Activated T-helper 2 cell treated with anti-CD3 and anti-CD28 coated beads, Interferon-gamma antibody, Interleukin-2, Interleukin-4, amounts not matched to agents 10 μg/mL and 5 μg/mL and 100 μg/mL, durations not matched to agents 14 hours and 24 hours and 36 hours (primary cell): ENCODE data around the gene ABI3BP. TPM values are rescaled to one million over a fixed set of nuclear protein-coding genes. Genes with fewer than 3 reads are reported as not detected.

ENCODE experiments used
- DNase-seq: peaks from one replicate; pipeline ENCODE4 v3.0.0; 2021; ENCODE audit warnings: low spot score
- H3K27ac Mint-ChIP-seq: one replicate; pipeline ENCODE4 v1.8.0; 2021; ENCODE audit warnings: mixed read lengths
- H3K27me3 Mint-ChIP-seq: one replicate; pipeline ENCODE4 v1.8.0; 2021; ENCODE audit warnings: low read depth, mixed read lengths
- H3K36me3 Mint-ChIP-seq: one replicate; pipeline ENCODE4 v1.8.0; 2021; ENCODE audit warnings: low read depth, mixed read lengths
- H3K4me1 Mint-ChIP-seq: one replicate; pipeline ENCODE4 v1.8.0; 2021; ENCODE audit warnings: low read depth, mixed read lengths
- H3K4me3 Mint-ChIP-seq: one replicate; pipeline ENCODE4 v1.8.0; 2021; ENCODE audit warnings: low read depth, mild to moderate bottlenecking, moderate library complexity, mixed read lengths
- H3K9me3 Mint-ChIP-seq: one replicate; pipeline ENCODE4 v1.8.0; 2021; ENCODE audit warnings: mixed read lengths
- intact Hi-C: fragments of 100-400 bp; cut with micrococcal nuclease; formaldehyde crosslinking; loops from one replicate; pipeline ENCODE4 v1.15.1; 2023
- total RNA-seq: library from RNA; stranded (reverse); gene quantifications from 2 replicates; pipeline ENCODE4 v1.2.3, GENCODE V29; 2022

The ABI3BP gene
- total RNA-seq, 1 donor from 2014 or later = not detected

- H3K4me1 Mint-ChIP-seq = no peaks in the 10 kb centered on the region
- H3K36me3 Mint-ChIP-seq = no peaks in the 10 kb centered on the region
- peaks cover 5% of the 10 kb centered on the region for H3K27me3 Mint-ChIP-seq
- DNase-seq = no peak
- H3K4me3 Mint-ChIP-seq = no peak overlapping the region
- intact Hi-C loops = no loop called here
- no peak overlapping the region for H3K27ac Mint-ChIP-seq
- no peaks in the 10 kb centered on the region for H3K9me3 Mint-ChIP-seq
Measured at GRCh38 chr3:100864471-100865250, 128.6 kb downstream of the ABI3BP start.

DNA sequence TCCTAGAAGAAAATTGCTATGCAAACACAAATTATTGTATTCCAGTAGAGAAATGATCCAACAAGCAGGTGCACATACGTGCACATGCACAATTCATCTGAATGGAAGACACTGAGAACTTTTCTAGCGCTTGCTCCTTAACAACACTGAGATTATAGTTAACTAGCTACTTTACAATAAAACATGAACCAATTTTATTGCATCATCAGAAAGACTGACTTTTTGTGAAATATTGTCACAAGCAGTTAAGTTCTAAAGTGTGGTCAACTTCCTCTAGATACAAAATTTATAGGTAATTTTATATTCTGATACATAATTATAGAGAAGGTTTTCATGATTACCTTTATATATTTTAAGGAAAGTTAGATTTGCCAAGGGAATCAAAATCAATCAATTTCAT, 135.4 kb downstream of the ABI3BP start:
- H3K27ac Mint-ChIP-seq = no peak overlapping the region
- H3K27me3 Mint-ChIP-seq = peaks cover 8% of the 10 kb centered on the region
- intact Hi-C loops = no loop called here

GRCh38 chr3:100856821-100857220, 136.4 kb downstream of the ABI3BP start:
- Mint-ChIP-seq H3K9me3 (no peaks in the 10 kb centered on the region), H3K4me3 (no peak overlapping the region), H3K27ac (no peak overlapping the region), H3K27me3 (peaks cover 8% of the 10 kb centered on the region), H3K36me3 (no peaks in the 10 kb centered on the region), H3K4me1 (peaks cover 3% of the 10 kb centered on the region)
- intact Hi-C loops = no loop called here
- no peak for DNase-seq

More for the DNA sequence above, 135.4 kb downstream of the ABI3BP start:
- H3K36me3 Mint-ChIP-seq = no peaks in the 10 kb centered on the region
- H3K9me3 Mint-ChIP-seq = no peaks in the 10 kb centered on the region
- H3K4me3 Mint-ChIP-seq = no peak overlapping the region
- H3K4me1 Mint-ChIP-seq = peaks cover under 1% of the 10 kb centered on the region
- DNase-seq = no peak

DNA sequence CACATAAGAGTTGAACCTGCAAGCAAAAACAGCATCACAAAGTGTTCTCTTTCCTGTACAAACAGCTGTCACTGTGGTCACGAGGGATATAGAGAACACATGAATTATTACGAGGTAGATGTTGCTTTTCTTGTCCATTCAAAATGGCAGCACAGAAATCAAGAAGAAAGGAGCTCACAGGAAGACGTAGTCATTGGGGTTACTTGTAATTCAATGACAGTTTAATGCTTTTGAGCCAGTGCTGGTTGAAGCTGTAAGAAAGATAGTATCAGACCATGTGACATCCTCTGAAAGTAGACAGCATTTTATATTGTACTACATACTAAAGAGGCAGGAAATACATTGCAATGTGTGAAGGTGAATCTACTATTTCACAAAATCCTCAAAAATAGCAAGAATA, 140.4 kb downstream of the ABI3BP start:
- Mint-ChIP-seq H3K27me3 (peaks cover 5% of the 10 kb centered on the region), H3K4me3 (no peak overlapping the region), H3K9me3 (no peaks in the 10 kb centered on the region), H3K4me1 (peaks cover 3% of the 10 kb centered on the region), H3K27ac (no peak overlapping the region), H3K36me3 (no peaks in the 10 kb centered on the region)
- intact Hi-C loops = no loop called here
- DNase-seq = no peak

DNA sequence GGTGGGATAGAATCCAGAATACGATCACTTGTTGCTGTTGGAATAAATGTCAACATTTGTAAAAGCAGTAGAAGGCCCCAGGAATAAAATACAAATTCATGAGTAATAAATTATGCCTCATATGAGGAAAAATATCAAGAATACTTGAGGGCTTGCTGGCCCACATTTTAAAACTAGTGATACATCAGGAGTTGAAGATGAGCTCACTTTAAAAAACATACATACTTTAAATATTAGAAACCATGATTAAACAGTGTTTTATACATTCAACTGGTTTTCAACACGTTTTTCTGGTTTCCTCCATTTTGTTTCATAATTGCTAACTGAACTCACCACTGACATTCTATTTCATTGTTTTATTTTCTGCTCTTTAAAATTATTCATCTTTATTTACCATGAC, 142.5 kb downstream of the ABI3BP start:
- Mint-ChIP-seq H3K9me3 (no peaks in the 10 kb centered on the region), H3K27me3 (peaks cover 2% of the 10 kb centered on the region), H3K27ac (no peak overlapping the region), H3K36me3 (no peaks in the 10 kb centered on the region), H3K4me1 (peaks cover 3% of the 10 kb centered on the region), H3K4me3 (no peak overlapping the region)
- no peak for DNase-seq
- intact Hi-C loops = no loop called here

DNA sequence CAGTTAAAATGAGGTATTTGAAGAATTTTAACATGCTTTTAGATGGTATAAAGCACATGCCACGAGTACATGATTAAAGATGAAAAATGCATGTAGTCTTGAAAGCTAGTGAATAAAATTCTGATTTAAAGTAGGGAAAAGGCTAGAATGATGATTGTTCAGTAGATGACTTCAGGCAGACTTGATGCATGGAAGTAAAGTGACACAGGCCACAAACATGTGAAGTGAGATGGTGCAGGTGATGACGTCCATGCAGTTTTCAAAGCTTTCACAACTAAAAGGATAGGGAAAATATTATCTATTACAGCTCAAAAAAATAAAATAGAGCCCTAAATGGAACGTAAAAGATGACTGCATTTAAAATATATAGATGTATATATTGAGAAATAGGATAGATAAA, 143.1 kb downstream of the ABI3BP start:
- no peaks in the 10 kb centered on the region for H3K36me3 Mint-ChIP-seq
- intact Hi-C loops = no loop called here
- H3K27ac Mint-ChIP-seq = no peak overlapping the region
- no peak for DNase-seq
- peaks cover 2% of the 10 kb centered on the region for H3K27me3 Mint-ChIP-seq
- no peak overlapping the region for H3K4me3 Mint-ChIP-seq
- no peaks in the 10 kb centered on the region for H3K9me3 Mint-ChIP-seq
- H3K4me1 Mint-ChIP-seq = peaks cover 3% of the 10 kb centered on the region

- intact Hi-C loops = no loop called here
- DNase-seq = no peak
- Mint-ChIP-seq H3K9me3 (no peaks in the 10 kb centered on the region), H3K4me1 (no peaks in the 10 kb centered on the region), H3K27me3 (peaks cover 6% of the 10 kb centered on the region), H3K27ac (no peak overlapping the region), H3K36me3 (no peaks in the 10 kb centered on the region), H3K4me3 (no peak overlapping the region)
Measured at GRCh38 chr3:100844063-100844936, 148.9 kb downstream of the ABI3BP start.

- H3K4me1 Mint-ChIP-seq = peaks cover 5% of the 10 kb centered on the region
- no peaks in the 10 kb centered on the region for H3K36me3 Mint-ChIP-seq
- H3K4me3 Mint-ChIP-seq = no peak overlapping the region
- H3K9me3 Mint-ChIP-seq = no peaks in the 10 kb centered on the region
- intact Hi-C loops = no loop called here
- peaks cover 11% of the 10 kb centered on the region for H3K27me3 Mint-ChIP-seq
- no peak for DNase-seq
- no peak overlapping the region for H3K27ac Mint-ChIP-seq
Measured at GRCh38 chr3:100838157-100838556, 155.1 kb downstream of the ABI3BP start.

- Mint-ChIP-seq H3K27me3 (peaks cover 10% of the 10 kb centered on the region), H3K9me3 (no peaks in the 10 kb centered on the region), H3K27ac (no peak overlapping the region), H3K4me1 (peaks cover 5% of the 10 kb centered on the region), H3K36me3 (no peaks in the 10 kb centered on the region), H3K4me3 (no peak overlapping the region)
- intact Hi-C loops = no loop called here
- no peak for DNase-seq
Measured at GRCh38 chr3:100836661-100837060, 156.6 kb downstream of the ABI3BP start.

DNA sequence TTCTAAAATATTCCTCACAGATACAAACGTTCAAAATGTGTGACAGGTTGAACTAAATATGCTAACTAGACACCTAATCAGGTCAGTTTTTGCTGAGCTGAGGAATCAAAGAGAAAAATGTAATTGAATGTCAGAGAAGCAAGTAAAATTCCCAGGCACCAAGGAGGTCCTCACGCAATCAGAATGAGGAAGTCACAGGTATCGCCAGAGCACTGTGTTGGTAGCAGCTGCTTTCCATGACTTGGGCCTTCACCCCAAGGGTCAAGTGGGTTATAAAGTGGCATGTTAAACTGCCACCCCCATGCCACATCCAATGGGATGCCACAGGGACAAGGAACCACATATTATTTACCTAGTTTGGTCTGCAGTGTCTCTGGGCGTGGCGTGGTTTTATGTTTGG, 158.9 kb downstream of the ABI3BP start:
- Mint-ChIP-seq H3K4me1 (peaks cover 5% of the 10 kb centered on the region), H3K4me3 (no peak overlapping the region), H3K27ac (no peak overlapping the region), H3K36me3 (no peaks in the 10 kb centered on the region), H3K9me3 (no peaks in the 10 kb centered on the region), H3K27me3 (peaks cover 12% of the 10 kb centered on the region)
- DNase-seq = no peak
- intact Hi-C loops = no loop called here

- H3K4me1 Mint-ChIP-seq = peaks cover 5% of the 10 kb centered on the region
Measured at GRCh38 chr3:100833483-100833882, 159.7 kb downstream of the ABI3BP start.

DNA sequence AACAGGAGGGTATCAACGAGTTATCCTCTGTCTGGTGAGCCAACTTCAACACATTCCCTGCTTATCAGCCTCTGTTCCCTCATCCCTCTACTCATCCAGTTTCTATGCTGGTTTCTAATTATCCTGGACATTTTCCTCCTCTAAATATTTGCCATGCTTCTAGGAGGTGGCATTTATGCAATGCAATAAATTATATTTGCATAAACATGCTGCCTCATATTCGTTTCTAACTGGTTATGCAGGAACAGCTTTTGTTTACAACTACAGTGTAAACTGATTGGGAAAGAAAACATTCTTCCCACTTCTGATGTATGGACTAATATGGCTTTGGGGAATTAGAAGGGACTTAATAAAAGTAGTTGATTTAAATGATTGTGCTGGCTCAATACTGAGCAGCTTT, 161.6 kb downstream of the ABI3BP start:
- intact Hi-C loops = no loop called here
- no peak for DNase-seq
- Mint-ChIP-seq H3K36me3 (no peaks in the 10 kb centered on the region), H3K4me1 (no peaks in the 10 kb centered on the region), H3K27ac (no peak overlapping the region), H3K9me3 (no peaks in the 10 kb centered on the region), H3K4me3 (no peak overlapping the region), H3K27me3 (peaks cover 2% of the 10 kb centered on the region)

More at GRCh38 chr3:100833483-100833882, 159.7 kb downstream of the ABI3BP start:
- H3K4me3 Mint-ChIP-seq = no peak overlapping the region
- no peak for DNase-seq
- peaks cover 7% of the 10 kb centered on the region for H3K27me3 Mint-ChIP-seq
- H3K27ac Mint-ChIP-seq = no peak overlapping the region
- H3K36me3 Mint-ChIP-seq = no peaks in the 10 kb centered on the region
- intact Hi-C loops = no loop called here
- no peaks in the 10 kb centered on the region for H3K9me3 Mint-ChIP-seq

GRCh38 chr3:100830931-100831330, 162.3 kb downstream of the ABI3BP start:
- peaks cover 3% of the 10 kb centered on the region for H3K27me3 Mint-ChIP-seq
- DNase-seq = no peak
- intact Hi-C loops = no loop called here
- H3K27ac Mint-ChIP-seq = no peak overlapping the region
- no peak overlapping the region for H3K4me3 Mint-ChIP-seq
- H3K9me3 Mint-ChIP-seq = no peaks in the 10 kb centered on the region
- H3K36me3 Mint-ChIP-seq = no peaks in the 10 kb centered on the region
- no peaks in the 10 kb centered on the region for H3K4me1 Mint-ChIP-seq
